Measurements from ENCODE around the gene TAF1A.
A peak's percentile ranks its signal among the peaks of the same experiment; 100 is the strongest.

Gene TAF1A

GRCh38 chr1:222582099-222582774 lies 7.5 kb downstream of the TAF1A start:
- Histone ChIP-seq H3K4me3 (peak overlapping the region in 4 of 10 experiments; percentile 3 to 57 (median 50); a peak in 3 of 20 replicates), H3K4me2 (peak overlapping the region; percentile 49 to 90 (median 81); a peak in 20 of 22 replicates), H3K36me3 (peaks cover 32 to 97% (median 79%) of the 10 kb centered on the region in 11 experiments), H3K4me1 (peaks cover 33 to 59% (median 53%) of the 10 kb centered on the region in 10 experiments), H3K9me3 (replicated peaks in 1 of 11) (0 out of 22 replicates have a peak, but pooled peaks cover 0 to 5% (median 0%) of the 10 kb centered on the region in 11 experiments), H3K27me3 (no peaks in the 10 kb centered on the region), H3K27ac (peak overlapping the region; percentile 44 to 84 (median 77); a peak in 20 of 22 replicates), H3K9ac (peak overlapping the region in 6 of 11 experiments; percentile 42 to 65 (median 52); a peak in 8 of 22 replicates), H4K20me1 (no peaks in the 10 kb centered on the region)
- TF ChIP-seq Cebpa-rat (IDR thresholded peaks at IDR 0.05): no peak

DNA sequence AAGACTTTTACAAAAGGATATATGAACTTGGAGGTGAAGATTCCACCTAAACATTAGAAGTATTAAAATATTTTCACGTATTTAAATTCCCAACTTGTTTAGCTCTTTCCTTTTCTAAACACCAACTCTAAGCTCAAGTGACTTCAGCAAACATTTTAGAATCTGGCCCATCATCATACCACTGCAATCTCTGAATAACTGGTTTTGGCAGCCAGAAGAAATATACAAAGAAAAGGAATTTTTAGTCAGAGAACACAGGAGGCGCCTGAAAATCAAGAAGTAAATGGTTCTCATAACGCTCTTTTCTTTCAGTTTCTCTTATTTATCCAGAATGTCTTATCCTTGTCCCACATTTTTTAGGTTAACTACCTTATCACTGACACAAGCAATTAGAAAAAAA lies 10.4 kb downstream of the TAF1A start:
- H3K27ac ChIP-seq: no peak overlapping the region
- no peak overlapping the region for H3K9ac ChIP-seq
- no peak overlapping the region for H3K4me2 ChIP-seq
- H3K4me1 ChIP-seq: peaks cover 24 to 32% (median 30%) of the 10 kb centered on the region in 10 experiments
- H3K4me3 ChIP-seq: no peak overlapping the region
- H3K36me3 ChIP-seq: peaks cover 48 to 98% (median 91%) of the 10 kb centered on the region in 11 experiments
- H3K9me3 ChIP-seq (replicated peaks in 1 of 11): 0 out of 22 replicates have a peak, but pooled peaks cover 0 to 5% (median 0%) of the 10 kb centered on the region in 11 experiments
- H4K20me1 ChIP-seq: peaks cover 0 to 1% (median 0%) of the 10 kb centered on the region in 11 experiments; a peak in 1 of 22 replicates
- TF ChIP-seq Cebpa-rat (IDR thresholded peaks at IDR 0.05): no peak
- H3K27me3 ChIP-seq: no peaks in the 10 kb centered on the region

- no peak for TF ChIP-seq Cebpa-rat (IDR thresholded peaks at IDR 0.05)
- Histone ChIP-seq H3K27me3 (no peaks in the 10 kb centered on the region), H3K9ac (no peak overlapping the region), H3K4me1 (peaks cover 0 to 10% (median 0%) of the 10 kb centered on the region in 10 experiments; a peak in 4 of 20 replicates), H3K36me3 (peaks cover 71 to 100% (median 92%) of the 10 kb centered on the region in 11 experiments), H3K27ac (no peak overlapping the region), H3K4me3 (no peak overlapping the region), H3K4me2 (no peak overlapping the region), H3K9me3 (replicated peaks in 1 of 11) (peaks cover 8 to 23% (median 18%) of the 10 kb centered on the region in 11 experiments; a peak in 14 of 22 replicates), H4K20me1 (peaks cover 0 to 5% (median 0%) of the 10 kb centered on the region in 11 experiments; a peak in 3 of 22 replicates)
Measured at GRCh38 chr1:222570837-222571236, 18.9 kb downstream of the TAF1A start.

GRCh38 chr1:222561656-222562055 lies 28.1 kb downstream of the TAF1A start:
- H3K4me1 ChIP-seq: peaks cover 0 to 4% (median 0%) of the 10 kb centered on the region in 10 experiments; a peak in 2 of 20 replicates
- TF ChIP-seq Cebpa-rat (IDR thresholded peaks at IDR 0.05): no peak
- no peak overlapping the region for H3K9ac ChIP-seq
- no peak overlapping the region for H3K4me2 ChIP-seq
- no peaks in the 10 kb centered on the region for H3K9me3 ChIP-seq (replicated peaks in 1 of 11)
- no peak overlapping the region for H3K4me3 ChIP-seq
- H3K36me3 ChIP-seq: peaks cover 65 to 95% (median 80%) of the 10 kb centered on the region in 11 experiments
- H3K27ac ChIP-seq: no peak overlapping the region
- peaks cover 0 to 5% (median 0%) of the 10 kb centered on the region in 11 experiments; a peak in 1 of 22 replicates for H4K20me1 ChIP-seq
- no peaks in the 10 kb centered on the region for H3K27me3 ChIP-seq

GRCh38 chr1:222557574-222557973 lies 32.2 kb downstream of the TAF1A start:
- Histone ChIP-seq H3K4me1 (no peaks in the 10 kb centered on the region), H4K20me1 (no peaks in the 10 kb centered on the region), H3K9me3 (replicated peaks in 1 of 11) (no peaks in the 10 kb centered on the region), H3K27me3 (no peaks in the 10 kb centered on the region), H3K36me3 (peaks cover 59 to 88% (median 71%) of the 10 kb centered on the region in 11 experiments), H3K4me3 (no peak overlapping the region), H3K9ac (no peak overlapping the region), H3K4me2 (no peak overlapping the region), H3K27ac (no peak overlapping the region)
- no peak for TF ChIP-seq Cebpa-rat (IDR thresholded peaks at IDR 0.05)

DNA sequence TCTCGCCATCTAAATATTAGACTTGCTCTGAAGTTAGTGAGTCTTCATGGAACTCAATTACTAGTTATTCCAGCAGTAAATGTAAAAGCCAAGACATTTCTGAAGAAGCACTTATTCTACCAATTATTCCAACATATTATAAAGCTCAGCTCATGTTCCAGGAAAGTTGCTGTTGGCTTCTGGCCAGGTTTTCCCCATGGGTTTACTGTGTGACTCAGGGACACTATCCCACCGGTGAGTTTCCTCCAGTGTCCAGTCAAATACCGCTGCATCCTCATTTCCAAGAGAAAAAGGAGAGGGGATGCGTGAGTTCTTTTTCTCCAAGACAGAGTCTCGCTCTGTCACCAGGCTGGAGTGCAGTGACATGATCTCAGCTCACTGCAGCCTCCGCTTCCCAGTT lies 32.6 kb downstream of the TAF1A start:
- Histone ChIP-seq H4K20me1 (no peaks in the 10 kb centered on the region), H3K9ac (no peak overlapping the region), H3K4me1 (no peaks in the 10 kb centered on the region), H3K27me3 (no peaks in the 10 kb centered on the region), H3K4me2 (no peak overlapping the region), H3K36me3 (peaks cover 58 to 84% (median 67%) of the 10 kb centered on the region in 11 experiments), H3K4me3 (no peak overlapping the region), H3K9me3 (replicated peaks in 1 of 11) (no peaks in the 10 kb centered on the region), H3K27ac (no peak overlapping the region)
- no peak for TF ChIP-seq Cebpa-rat (IDR thresholded peaks at IDR 0.05)

GRCh38 chr1:222555992-222556615 lies 33.6 kb downstream of the TAF1A start:
- Histone ChIP-seq H3K9ac (no peak overlapping the region), H3K4me1 (no peaks in the 10 kb centered on the region), H3K27ac (no peak overlapping the region), H3K36me3 (peaks cover 52 to 73% (median 57%) of the 10 kb centered on the region in 11 experiments), H4K20me1 (no peaks in the 10 kb centered on the region), H3K9me3 (replicated peaks in 1 of 11) (no peaks in the 10 kb centered on the region), H3K27me3 (no peaks in the 10 kb centered on the region), H3K4me2 (no peak overlapping the region), H3K4me3 (no peak overlapping the region)
- no peak for TF ChIP-seq Cebpa-rat (IDR thresholded peaks at IDR 0.05)

DNA sequence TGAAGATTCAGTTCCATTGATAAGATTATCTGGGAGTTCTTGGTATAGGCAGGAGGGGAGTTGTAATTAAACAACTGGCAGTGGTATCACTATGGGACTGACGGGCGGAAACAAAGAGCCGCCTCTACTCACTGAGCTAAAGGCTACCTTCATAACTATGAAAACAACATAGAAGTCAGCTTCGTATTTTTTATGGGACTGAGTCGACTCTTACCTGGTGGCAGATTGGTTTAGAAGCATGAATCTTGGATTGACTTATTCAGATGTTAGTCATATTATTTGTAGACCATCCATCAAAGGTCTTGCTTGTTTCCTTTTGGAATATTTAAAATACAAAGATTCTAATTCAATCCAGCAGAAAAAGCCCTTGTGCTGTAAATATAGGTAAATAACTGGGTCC lies 35.6 kb downstream of the TAF1A start:
- Histone ChIP-seq H3K4me1 (no peaks in the 10 kb centered on the region), H3K4me3 (no peak overlapping the region), H3K9me3 (replicated peaks in 1 of 11) (no peaks in the 10 kb centered on the region), H3K27me3 (no peaks in the 10 kb centered on the region), H3K36me3 (peaks cover 33 to 54% (median 38%) of the 10 kb centered on the region in 11 experiments), H3K27ac (no peak overlapping the region), H4K20me1 (no peaks in the 10 kb centered on the region), H3K9ac (no peak overlapping the region), H3K4me2 (no peak overlapping the region)
- no peak for TF ChIP-seq Cebpa-rat (IDR thresholded peaks at IDR 0.05)

DNA sequence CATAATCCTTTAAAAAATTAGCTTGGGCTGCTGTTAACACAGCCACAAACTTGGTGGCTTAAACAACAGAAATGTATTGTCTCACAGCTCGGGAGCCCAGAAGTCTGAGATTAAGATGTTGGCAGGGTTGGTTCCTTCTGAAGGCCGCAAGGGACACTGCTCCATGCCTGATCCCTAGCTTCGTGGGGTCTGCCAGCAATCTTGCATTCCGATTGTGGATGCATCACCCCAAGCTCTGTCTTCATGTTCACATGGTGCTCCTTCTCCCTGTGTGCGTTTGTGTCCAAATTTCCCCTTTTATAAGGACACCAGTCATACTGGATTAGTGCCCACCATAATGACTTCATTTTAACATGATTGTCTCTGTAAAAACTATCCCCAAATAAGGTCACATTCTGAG lies 36.9 kb downstream of the TAF1A start:
- H3K27ac ChIP-seq: no peak overlapping the region
- no peaks in the 10 kb centered on the region for H3K9me3 ChIP-seq (replicated peaks in 1 of 11)
- no peak overlapping the region for H3K9ac ChIP-seq
- H3K4me2 ChIP-seq: no peak overlapping the region
- H3K4me3 ChIP-seq: no peak overlapping the region
- no peaks in the 10 kb centered on the region for H3K4me1 ChIP-seq
- no peak for TF ChIP-seq Cebpa-rat (IDR thresholded peaks at IDR 0.05)
- H3K27me3 ChIP-seq: no peaks in the 10 kb centered on the region
- no peaks in the 10 kb centered on the region for H4K20me1 ChIP-seq
- peaks cover 21 to 41% (median 29%) of the 10 kb centered on the region in 11 experiments for H3K36me3 ChIP-seq

All from BLaER1 treated with 17β-estradiol and CSF1 and Interleukin-3, amounts not matched to agents 10 nM and 100 nM (cell line).